IMR-90 (cell line): Measurements from ENCODE around the gene GIMAP7. TPM values are rescaled to one million over a fixed set of nuclear protein-coding genes. Genes with fewer than 3 reads are reported as not detected.

ENCODE experiments used
- ATAC-seq: fragments of 200-7000 bp; cut with Tn5 transposase; 2 replicates; pipeline ENCODE4 v1.9.1; 2020; ENCODE audit warnings: low read depth, mild to moderate bottlenecking, moderate library complexity
- BruUV-seq: library from RNA; stranded (reverse); fragments of 400-500 nt; replicated peaks from 2 replicates; lab custom pipeline; 2021; lab: Mats Ljungman, UMichigan
- CTCF ChIA-PET: fragments of 300-600 bp; formaldehyde crosslinking; extraction: SDS; loops from one replicate; lab custom pipeline; 2021; ENCODE audit warnings: antibody characterized with exemption; lab: Yijun Ruan, JAX
- POLR2A ChIA-PET: fragments of 300-600 bp; sonication (Branson Sonifier 250); formaldehyde crosslinking; loops from one replicate; lab custom pipeline; 2022; ENCODE audit warnings: antibody characterized with exemption; ENCODE audit not compliant: unreplicated experiment; lab: Charles Lee
- DNase-seq: peaks from one replicate; pipeline ENCODE4 v3.0.0; 2013
- H2AFZ ChIP-seq: replicated peaks from 2 replicates; pipeline ENCODE3; 2013; ENCODE audit warnings: low read length, mild to moderate bottlenecking; ENCODE audit not compliant: poor library complexity
- H2AK5ac ChIP-seq: 2 replicates; pipeline ENCODE4 v1.6.1; 2013; ENCODE audit warnings: low read depth, low read length, inconsistent platforms
- H2AK9ac ChIP-seq: replicated peaks from 2 replicates; pipeline ENCODE3; 2013; ENCODE audit warnings: mild to moderate bottlenecking, low read depth, low read length, moderate library complexity; ENCODE audit not compliant: poor library complexity
- H2BK120ac ChIP-seq: 2 replicates; pipeline ENCODE4 v1.6.1; 2013; ENCODE audit warnings: low read depth, low read length, inconsistent platforms
- H2BK15ac ChIP-seq: 3 replicates; pipeline ENCODE4 v1.6.1; 2013; ENCODE audit warnings: low read depth, low read length, inconsistent platforms
- H2BK20ac ChIP-seq: 2 replicates; pipeline ENCODE4 v1.6.1; 2013; ENCODE audit warnings: low read depth, mild to moderate bottlenecking, inconsistent platforms, low read length, moderate library complexity
- H2BK5ac ChIP-seq: 2 replicates; pipeline ENCODE4 v1.6.1; 2013; ENCODE audit warnings: mild to moderate bottlenecking, low read depth, low read length, inconsistent platforms; ENCODE audit not compliant: poor library complexity, severe bottlenecking
- H3K14ac ChIP-seq: replicated peaks from 2 replicates; pipeline ENCODE4 v1.6.1; 2013; ENCODE audit warnings: low read depth, low read length, inconsistent platforms
- H3K18ac ChIP-seq: 2 replicates; pipeline ENCODE4 v1.6.1; 2013; ENCODE audit warnings: low read depth, low read length, control low read depth
- H3K23ac ChIP-seq: 2 replicates; pipeline ENCODE4 v1.6.1; 2013; ENCODE audit warnings: low read depth, low read length, inconsistent platforms
- H3K27ac ChIP-seq: 2 replicates; pipeline ENCODE4 v1.5.1; 2013; ENCODE audit warnings: mild to moderate bottlenecking, control low read depth, low read length; ENCODE audit not compliant: insufficient read depth
- H3K27me3 ChIP-seq: 2 replicates; pipeline ENCODE4 v1.6.1; 2013; ENCODE audit warnings: low read length; ENCODE audit not compliant: control insufficient read depth, insufficient read depth
- H3K36me3 ChIP-seq: 2 replicates; pipeline ENCODE4 v1.6.1; 2013; ENCODE audit warnings: low read length, mixed read lengths; ENCODE audit not compliant: control insufficient read depth, insufficient read depth
- H3K4ac ChIP-seq: 2 replicates; pipeline ENCODE4 v1.6.1; 2013; ENCODE audit warnings: low read depth, low read length, inconsistent platforms
- H3K4me1 ChIP-seq: 2 replicates; pipeline ENCODE4 v1.6.1; 2013; ENCODE audit warnings: low read length, mixed read lengths; ENCODE audit not compliant: control insufficient read depth, insufficient read depth
- H3K4me2 ChIP-seq: 2 replicates; pipeline ENCODE4 v1.6.1; 2013; ENCODE audit warnings: low read depth, mild to moderate bottlenecking, control low read depth, low read length, moderate library complexity
- H3K4me3 ChIP-seq: 2 replicates; pipeline ENCODE4 v1.5.1; 2013; ENCODE audit warnings: low read depth, mild to moderate bottlenecking, control low read depth, low read length, moderate library complexity; ENCODE audit not compliant: insufficient read depth
- H3K56ac ChIP-seq: 2 replicates; pipeline ENCODE4 v1.6.1; 2013; ENCODE audit warnings: low read length, inconsistent platforms; ENCODE audit not compliant: insufficient read depth; ENCODE audit errors: extremely low read depth
- H3K79me1 ChIP-seq, 2 experiments: 2 replicates each; pipeline ENCODE4 v1.6.1; 2013; ENCODE audit warnings: low read length in 2 of 2, inconsistent platforms in 1 of 2, low read depth in 1 of 2
- H3K9ac ChIP-seq: 2 replicates; pipeline ENCODE4 v1.6.1; 2013; ENCODE audit warnings: low read depth, low read length, control low read depth
- H3K9me1 ChIP-seq: 2 replicates; pipeline ENCODE4 v1.6.1; 2013; ENCODE audit warnings: low read length, inconsistent platforms; ENCODE audit not compliant: insufficient read depth
- H3K9me3 ChIP-seq: 2 replicates; pipeline ENCODE4 v1.6.1; 2013; ENCODE audit warnings: low read length; ENCODE audit not compliant: control insufficient read depth, insufficient read depth
- H4K20me1 ChIP-seq: 2 replicates; pipeline ENCODE4 v1.6.1; 2013; ENCODE audit warnings: low read length, inconsistent platforms; ENCODE audit not compliant: insufficient read depth
- H4K5ac ChIP-seq: 2 replicates; pipeline ENCODE4 v1.6.1; 2013; ENCODE audit warnings: mild to moderate bottlenecking, low read depth, low read length, control low read depth
- H4K8ac ChIP-seq, 2 experiments: 2 replicates each; pipeline ENCODE4 v1.6.1; 2013; ENCODE audit warnings: low read depth in 2 of 2, low read length in 2 of 2, control low read depth in 1 of 2, inconsistent platforms in 1 of 2
- H4K91ac ChIP-seq: 2 replicates; pipeline ENCODE4 v1.6.1; 2013; ENCODE audit warnings: low read depth, low read length, inconsistent platforms; ENCODE audit not compliant: insufficient read depth
- BHLHE40 ChIP-seq: fragments of 150-350 bp; IDR thresholded peaks from 2 replicates; pipeline ENCODE4 v1.6.1; 2016; ENCODE audit warnings: mild to moderate bottlenecking, low read depth, low read length
- CEBPB ChIP-seq: IDR thresholded peaks from 2 replicates; pipeline ENCODE4 v1.6.1; 2012; ENCODE audit warnings: low read depth, low read length, improper control_type of control experiment
- CHD1 ChIP-seq: IDR thresholded peaks from 2 replicates; pipeline ENCODE4 v1.6.1; 2012; ENCODE audit warnings: low read depth, low read length, improper control_type of control experiment
- FOS ChIP-seq: fragments of 150-350 bp; IDR thresholded peaks from 2 replicates; pipeline ENCODE4 v1.6.1; 2016; ENCODE audit warnings: low read depth, low read length
- MAFK ChIP-seq: IDR thresholded peaks from 2 replicates; pipeline ENCODE4 v1.6.1; 2012; ENCODE audit warnings: low read depth, low read length, improper control_type of control experiment
- MXI1 ChIP-seq: IDR thresholded peaks from 2 replicates; pipeline ENCODE4 v1.6.1; 2012; ENCODE audit warnings: low read depth, mild to moderate bottlenecking, low read length, moderate library complexity, borderline replicate concordance
- RCOR1 ChIP-seq: IDR thresholded peaks from 2 replicates; pipeline ENCODE4 v1.6.1; 2012; ENCODE audit warnings: mild to moderate bottlenecking, low read length, improper control_type of control experiment; ENCODE audit not compliant: insufficient replicate concordance
- WGBS, 2 experiments: methylation state at CpG; one replicate each; pipeline versions ENCODE4 v1.1.5 to v1.1.7; 2013; ENCODE audit warnings: missing lambda C conversion rate in 2 of 2; ENCODE audit not compliant: insufficient read length in 1 of 2; ENCODE audit errors: extremely low coverage in 2 of 2; 5-methylcytosine and 5-hydroxymethylcytosine counted together
- dilution Hi-C: fragments of 300-500 bp; cut with HindIII; formaldehyde crosslinking; loops from one replicate; pipeline ENCODE4 v1.14.3; 2018; ENCODE audit warnings: low sequenced_read_pairs; ENCODE audit not compliant: unreplicated experiment
- in situ Hi-C: fragments of 300-500 bp; cut with MboI; formaldehyde crosslinking; loops from 3 replicates; pipeline ENCODE4 v1.14.3; 2019; ENCODE audit warnings: low sequenced_read_pairs, inconsistent platforms, mixed read lengths
- intact Hi-C: fragments of 100-400 bp; cut with micrococcal nuclease; formaldehyde crosslinking; loops from 2 replicates; pipeline ENCODE4 v1.10.0; 2022
- polyA plus RNA-seq, 3 experiments: library from polyadenylated mRNA; depleted of rRNA; stranded (reverse); fragments of >200 nt; gene quantifications; 2 replicates each; pipeline ENCODE4 v1.2.3, GENCODE V29; 2012; ENCODE audit warnings: low replicate concordance in 1 of 3
- total RNA-seq: library from RNA; depleted of rRNA; stranded (reverse); fragments of >200 nt; gene quantifications from 2 replicates; pipeline ENCODE4 v1.2.3, GENCODE V29; 2012
- TF ChIP-seq, protein P1 (sequence below): fragments of 150-350 bp; IDR thresholded peaks from 2 replicates; pipeline ENCODE4 v1.6.1; 2016; ENCODE audit warnings: low read depth, mild to moderate bottlenecking, low read length, moderate library complexity, borderline replicate concordance
- TF ChIP-seq, protein P2 (sequence below): fragments of 150-350 bp; IDR thresholded peaks from 2 replicates; pipeline ENCODE4 v1.6.1; 2017; ENCODE audit warnings: mild to moderate bottlenecking, antibody characterized with exemption, low read length, low read depth
- TF ChIP-seq, protein P3 (sequence below): conservative IDR thresholded peaks from 2 replicates; pipeline ENCODE4 v1.5.1; 2012; ENCODE audit warnings: mild to moderate bottlenecking, low read depth, low read length, improper control_type of control experiment

The GIMAP7 gene
- total and polyA plus RNA-seq, 2 of the 4 experiments (the other 2 are of a cell fraction): not detected

DNA sequence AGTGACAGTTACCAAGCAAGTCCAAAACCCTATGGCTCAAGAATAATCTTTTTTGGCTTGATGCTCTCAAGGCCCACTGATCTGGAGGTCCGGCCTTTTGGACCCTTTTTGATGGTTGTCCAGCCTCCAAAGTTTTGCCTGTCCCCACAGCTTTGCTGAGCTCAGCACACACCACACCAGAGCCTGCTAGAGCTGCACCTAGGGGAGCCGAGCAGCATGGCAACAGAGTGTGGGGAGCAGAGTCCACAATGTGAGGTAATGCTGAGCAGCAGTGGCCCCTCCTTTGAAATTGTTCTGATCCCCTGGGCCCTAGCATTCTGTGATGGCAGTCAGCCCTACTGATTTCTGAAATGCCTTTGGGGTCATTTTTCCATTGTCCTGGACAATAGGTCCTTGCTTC, 9.3 kb downstream of the GIMAP7 start:
- DNase-seq (no peak), ATAC-seq (no peak)
- Histone ChIP-seq H3K4me3 (no peak overlapping the region), H3K23ac (no peak overlapping the region), H3K36me3 (no peaks in the 10 kb centered on the region), H4K5ac (no peak overlapping the region), H4K8ac (no peak overlapping the region), H3K4me1 (no peaks in the 10 kb centered on the region), H3K27me3 (no peaks in the 10 kb centered on the region), H3K79me1 (no peaks in the 10 kb centered on the region), H3K9me1 (no peaks in the 10 kb centered on the region), H4K20me1 (no peaks in the 10 kb centered on the region), H3K9ac (no peak overlapping the region), H4K91ac (no peak overlapping the region), H3K4me2 (no peak overlapping the region), H2AK5ac (no peak overlapping the region), H2BK5ac (no peak overlapping the region), H3K56ac (no peak overlapping the region), H2BK120ac (no peak overlapping the region), H3K4ac (no peak overlapping the region), H3K14ac (no peak overlapping the region), H2AK9ac (no peak overlapping the region), H2AFZ (no peak overlapping the region), H3K18ac (no peak overlapping the region), H3K27ac (no peak overlapping the region), H2BK20ac (no peak overlapping the region), H3K9me3 (peaks cover 9% of the 10 kb centered on the region), H2BK15ac (no peak overlapping the region)
- intact Hi-C loops: no loop called here
- no peak for TF ChIP-seq CEBPB
- TF ChIP-seq, protein P1, sequence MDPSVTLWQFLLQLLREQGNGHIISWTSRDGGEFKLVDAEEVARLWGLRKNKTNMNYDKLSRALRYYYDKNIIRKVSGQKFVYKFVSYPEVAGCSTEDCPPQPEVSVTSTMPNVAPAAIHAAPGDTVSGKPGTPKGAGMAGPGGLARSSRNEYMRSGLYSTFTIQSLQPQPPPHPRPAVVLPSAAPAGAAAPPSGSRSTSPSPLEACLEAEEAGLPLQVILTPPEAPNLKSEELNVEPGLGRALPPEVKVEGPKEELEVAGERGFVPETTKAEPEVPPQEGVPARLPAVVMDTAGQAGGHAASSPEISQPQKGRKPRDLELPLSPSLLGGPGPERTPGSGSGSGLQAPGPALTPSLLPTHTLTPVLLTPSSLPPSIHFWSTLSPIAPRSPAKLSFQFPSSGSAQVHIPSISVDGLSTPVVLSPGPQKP: no peak
- TF ChIP-seq, protein P2, sequence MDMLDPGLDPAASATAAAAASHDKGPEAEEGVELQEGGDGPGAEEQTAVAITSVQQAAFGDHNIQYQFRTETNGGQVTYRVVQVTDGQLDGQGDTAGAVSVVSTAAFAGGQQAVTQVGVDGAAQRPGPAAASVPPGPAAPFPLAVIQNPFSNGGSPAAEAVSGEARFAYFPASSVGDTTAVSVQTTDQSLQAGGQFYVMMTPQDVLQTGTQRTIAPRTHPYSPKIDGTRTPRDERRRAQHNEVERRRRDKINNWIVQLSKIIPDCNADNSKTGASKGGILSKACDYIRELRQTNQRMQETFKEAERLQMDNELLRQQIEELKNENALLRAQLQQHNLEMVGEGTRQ: no peak
- no peak for TF ChIP-seq CHD1
- TF ChIP-seq FOS: no peak
- no peak for TF ChIP-seq BHLHE40
- TF ChIP-seq RCOR1: no peak
- no peak for TF ChIP-seq MAFK
- TF ChIP-seq MXI1: no peak
- TF ChIP-seq, protein P3, sequence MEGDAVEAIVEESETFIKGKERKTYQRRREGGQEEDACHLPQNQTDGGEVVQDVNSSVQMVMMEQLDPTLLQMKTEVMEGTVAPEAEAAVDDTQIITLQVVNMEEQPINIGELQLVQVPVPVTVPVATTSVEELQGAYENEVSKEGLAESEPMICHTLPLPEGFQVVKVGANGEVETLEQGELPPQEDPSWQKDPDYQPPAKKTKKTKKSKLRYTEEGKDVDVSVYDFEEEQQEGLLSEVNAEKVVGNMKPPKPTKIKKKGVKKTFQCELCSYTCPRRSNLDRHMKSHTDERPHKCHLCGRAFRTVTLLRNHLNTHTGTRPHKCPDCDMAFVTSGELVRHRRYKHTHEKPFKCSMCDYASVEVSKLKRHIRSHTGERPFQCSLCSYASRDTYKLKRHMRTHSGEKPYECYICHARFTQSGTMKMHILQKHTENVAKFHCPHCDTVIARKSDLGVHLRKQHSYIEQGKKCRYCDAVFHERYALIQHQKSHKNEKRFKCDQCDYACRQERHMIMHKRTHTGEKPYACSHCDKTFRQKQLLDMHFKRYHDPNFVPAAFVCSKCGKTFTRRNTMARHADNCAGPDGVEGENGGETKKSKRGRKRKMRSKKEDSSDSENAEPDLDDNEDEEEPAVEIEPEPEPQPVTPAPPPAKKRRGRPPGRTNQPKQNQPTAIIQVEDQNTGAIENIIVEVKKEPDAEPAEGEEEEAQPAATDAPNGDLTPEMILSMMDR: no peak
- WGBS, 2 experiments: no CpG with 5 or more reads among the region's 2 CpGs
- ChIA-PET POLR2A (no interaction called here), CTCF (no interaction called here)
- BruUV-seq: no TSS peak
- in situ Hi-C loops: no loop called here
- dilution Hi-C loops: no loop called here
